HG03558 (cell line): Measurements from ENCODE around the gene RBBP7.
A peak's percentile ranks its signal among the peaks of the same experiment; 100 is the strongest.

ENCODE experiments used
- ATAC-seq: cut with Tn5 transposase; IDR thresholded peaks from one replicate; pipeline ENCODE4 v1.9.1; 2021; ENCODE audit warnings: moderate number of reproducible peaks; ENCODE audit not compliant: unreplicated experiment; ENCODE audit errors: extremely low read depth

RBBP7 gene

GRCh38 chrX:16870095-16870861 lies at the start of gene RBBP7:
RBBP7 (minus strand) TSS chrX:16870362; CDS start chrX:16870053, 309 bp downstream.
- peak; percentile 78 for ATAC-seq

DNA sequence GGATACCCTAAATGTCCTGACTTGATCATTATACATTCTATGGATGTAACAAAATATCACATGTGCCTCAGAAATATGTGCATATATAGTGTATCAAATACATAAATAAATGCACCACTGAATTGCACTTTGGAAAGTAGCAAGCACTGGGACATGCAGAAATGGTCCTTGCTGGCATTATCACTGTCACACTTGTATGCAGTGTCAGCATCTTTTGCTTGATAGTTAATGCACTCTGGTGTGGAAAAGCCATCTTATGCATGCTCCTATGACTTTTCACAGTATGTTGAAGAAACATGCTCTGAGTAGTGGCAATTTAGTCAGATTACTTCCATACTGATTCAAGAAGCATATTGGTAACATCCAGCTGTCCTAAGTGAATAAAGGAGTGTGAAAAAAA lies 48.8 kb upstream of the RBBP7 start:
- ATAC-seq: no peak

DNA sequence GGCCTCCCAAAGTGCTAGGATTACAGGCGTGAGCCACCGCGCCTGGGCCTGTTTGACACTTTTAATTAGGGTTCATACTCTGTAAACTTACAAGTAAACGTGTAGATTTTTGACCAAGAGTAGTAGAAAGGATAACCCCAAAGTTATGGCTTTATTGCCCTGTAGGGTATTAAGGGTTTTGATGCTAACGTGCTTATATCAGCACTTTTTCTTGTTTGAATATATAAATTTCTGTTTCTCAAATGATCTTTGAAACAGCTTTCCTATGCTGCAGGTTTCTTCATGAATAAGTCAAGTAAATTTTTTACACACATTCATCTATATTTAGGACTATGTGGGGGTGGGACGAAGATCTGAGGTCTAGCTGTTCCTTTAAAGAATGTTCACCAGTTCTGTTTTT lies 47.0 kb upstream of the RBBP7 start:
- ATAC-seq: no peak

- ATAC-seq: no peak
Measured at GRCh38 chrX:16916561-16916960, 46.4 kb upstream of the RBBP7 start.

DNA sequence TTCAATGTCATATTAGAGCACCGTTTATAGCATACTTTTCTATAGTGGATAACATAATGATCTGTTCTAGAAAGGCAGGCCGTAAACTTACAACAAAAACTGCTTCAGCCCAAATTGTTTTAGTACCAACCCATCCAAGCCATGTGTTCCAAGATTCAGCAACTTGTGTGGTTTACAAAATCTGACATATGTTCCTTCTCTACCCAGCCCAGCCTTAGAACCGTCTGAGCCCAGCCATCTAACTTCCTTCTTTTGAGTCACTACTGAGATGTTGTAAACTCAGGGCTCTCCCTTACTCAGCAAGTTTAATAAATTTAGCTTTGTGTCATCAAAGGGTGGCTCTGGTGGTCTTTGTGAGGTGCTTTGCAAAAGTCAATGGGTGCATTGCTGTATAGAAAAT lies 43.9 kb upstream of the RBBP7 start:
- ATAC-seq: no peak

GRCh38 chrX:16910376-16910775 lies 40.2 kb upstream of the RBBP7 start:
- no peak for ATAC-seq

DNA sequence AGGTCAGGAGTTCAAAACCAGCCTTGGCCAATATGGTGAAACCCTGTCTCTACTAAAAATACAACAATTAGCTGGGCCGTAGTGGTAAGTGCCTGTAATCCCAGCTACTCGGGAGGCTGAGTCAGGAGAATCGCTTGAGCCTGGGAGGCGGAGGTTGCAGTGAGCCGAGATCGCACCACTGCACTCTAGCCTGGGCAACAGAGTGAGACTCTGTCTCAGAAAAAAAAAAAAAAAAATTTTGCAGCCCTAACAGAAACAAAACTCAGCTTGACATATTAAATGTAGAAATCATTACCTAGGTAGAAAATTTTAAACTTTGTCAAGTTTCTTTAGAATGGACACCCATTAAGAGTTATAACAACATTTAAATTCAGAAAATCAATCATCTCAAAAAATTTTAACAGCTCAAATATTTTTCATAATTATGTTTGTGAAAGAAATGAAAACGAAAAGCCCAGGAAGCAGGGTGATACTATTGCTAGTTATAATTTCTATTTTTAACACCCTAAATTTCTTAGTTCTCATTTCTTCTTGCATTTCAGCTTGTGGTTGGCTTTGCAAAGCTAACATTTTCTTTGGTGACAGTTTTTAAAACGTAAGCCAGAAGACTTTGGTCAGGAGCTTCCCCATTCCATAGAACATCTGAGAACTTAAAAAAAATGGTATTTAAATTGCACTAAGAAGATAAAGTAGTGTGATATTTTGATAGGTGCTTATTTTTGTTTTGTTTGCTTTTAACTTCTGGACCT lies 33.3 kb upstream of the RBBP7 start:
- no peak for ATAC-seq

- ATAC-seq: no peak
Measured at GRCh38 chrX:16897445-16897844, 27.3 kb upstream of the RBBP7 start.

GRCh38 chrX:16892504-16893362 lies 22.6 kb upstream of the RBBP7 start:
- peak; percentile 68 for ATAC-seq

DNA sequence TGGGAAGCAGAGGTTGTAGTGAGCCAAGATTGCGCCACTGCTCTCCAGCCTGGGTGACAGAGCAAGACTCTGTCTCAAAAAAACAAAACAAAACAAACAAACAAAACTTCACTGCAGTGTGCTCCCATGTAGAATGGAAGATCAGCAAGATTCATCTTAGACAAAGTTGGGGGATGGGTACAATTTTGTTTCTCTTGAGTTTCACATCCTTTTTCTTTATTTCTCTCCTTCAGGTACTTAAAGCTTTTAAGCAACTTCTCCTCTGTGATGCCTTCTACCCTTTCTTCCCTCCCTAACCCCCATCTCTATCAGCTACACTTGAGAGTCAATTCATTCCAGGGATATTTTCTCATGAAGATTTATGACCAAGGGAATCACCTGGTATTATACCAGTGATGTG lies 15.5 kb upstream of the RBBP7 start:
- ATAC-seq: no peak

GRCh38 chrX:16883487-16883804 lies 13.3 kb upstream of the RBBP7 start:
- ATAC-seq: no peak

- ATAC-seq: no peak
Measured at GRCh38 chrX:16882702-16883486, 12.7 kb upstream of the RBBP7 start.

- ATAC-seq: no peak
Measured at GRCh38 chrX:16882169-16882568, 12.0 kb upstream of the RBBP7 start.

- no peak for ATAC-seq
Measured at GRCh38 chrX:16876696-16877095, 6.5 kb upstream of the RBBP7 start.

DNA sequence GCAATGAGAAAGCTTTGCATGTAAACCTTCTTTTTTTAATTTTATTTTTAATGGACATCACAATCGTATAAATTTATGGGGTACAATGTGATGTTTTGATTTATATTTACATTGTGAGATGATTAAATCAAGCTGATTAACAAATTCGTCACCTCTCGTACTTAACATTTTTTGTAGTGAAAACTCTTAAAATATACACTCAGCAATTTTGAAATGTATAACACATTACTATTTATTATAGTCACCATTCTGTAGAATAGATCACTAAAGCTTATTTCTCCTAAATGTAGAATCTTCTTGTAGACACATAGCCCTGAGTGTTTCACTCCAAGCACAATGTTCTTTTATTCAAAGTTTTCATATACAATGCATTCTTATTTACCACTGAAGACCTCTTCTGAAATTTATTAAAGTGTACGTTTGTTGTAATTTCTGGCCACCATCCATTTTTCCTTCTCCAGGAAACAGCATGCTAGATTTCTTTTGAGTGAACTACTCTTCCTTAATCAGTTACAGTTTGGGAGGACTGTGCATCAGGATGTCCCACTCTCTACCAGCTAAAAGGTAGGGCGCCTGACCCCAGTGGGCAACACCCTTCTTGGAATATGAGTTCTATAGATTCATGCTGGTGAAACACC lies 4.4 kb upstream of the RBBP7 start:
- ATAC-seq: no peak

- ATAC-seq: no peak
Measured at GRCh38 chrX:16873106-16873505, 2.9 kb upstream of the RBBP7 start.

DNA sequence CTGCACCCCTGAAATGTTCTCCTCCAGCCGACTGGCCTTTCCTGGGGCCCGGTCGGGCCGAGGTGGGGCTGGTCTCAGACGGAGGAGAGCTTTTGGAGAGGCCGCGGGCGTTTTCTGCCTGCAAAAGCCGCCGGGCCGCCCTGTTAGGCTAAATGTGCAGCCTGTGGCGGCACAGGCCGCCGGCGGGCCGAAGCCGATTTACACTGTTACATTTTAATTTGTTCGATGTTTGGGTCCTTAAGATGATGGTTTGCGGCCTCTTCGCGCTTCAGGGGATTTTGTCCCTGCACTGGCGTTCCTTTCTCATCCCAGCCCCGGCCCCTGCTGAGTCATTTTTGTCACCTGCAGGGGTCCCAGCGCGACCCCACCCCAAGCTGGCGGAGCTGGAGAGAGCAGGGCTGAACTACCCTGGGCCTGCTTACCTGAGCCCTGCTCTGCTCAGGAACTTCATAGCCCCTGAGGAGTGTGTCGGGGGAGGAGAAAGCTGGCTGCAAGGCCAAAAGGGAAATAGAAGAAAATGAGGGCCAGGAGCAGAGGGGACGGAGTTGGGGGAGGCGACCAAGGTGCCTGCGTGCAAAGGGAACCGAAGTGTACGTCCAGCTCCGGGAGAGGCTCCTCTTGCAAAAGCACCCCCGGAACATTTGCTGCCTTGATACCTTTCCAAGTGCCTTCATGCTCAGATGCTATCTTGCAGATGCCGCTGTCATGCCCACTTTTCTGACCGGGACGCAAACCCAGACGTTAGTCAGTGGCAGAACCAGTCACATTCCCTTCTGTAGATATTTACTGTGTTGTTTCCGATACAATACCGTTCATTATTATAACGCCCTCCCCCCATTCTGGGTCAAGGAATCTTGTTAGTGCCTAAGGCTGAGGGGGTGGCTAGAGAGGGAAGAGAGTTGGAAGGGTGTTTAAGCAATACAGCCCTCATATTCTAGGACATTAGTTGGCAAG lies 977 bp upstream of the RBBP7 start:
- ATAC-seq: no peak

DNA sequence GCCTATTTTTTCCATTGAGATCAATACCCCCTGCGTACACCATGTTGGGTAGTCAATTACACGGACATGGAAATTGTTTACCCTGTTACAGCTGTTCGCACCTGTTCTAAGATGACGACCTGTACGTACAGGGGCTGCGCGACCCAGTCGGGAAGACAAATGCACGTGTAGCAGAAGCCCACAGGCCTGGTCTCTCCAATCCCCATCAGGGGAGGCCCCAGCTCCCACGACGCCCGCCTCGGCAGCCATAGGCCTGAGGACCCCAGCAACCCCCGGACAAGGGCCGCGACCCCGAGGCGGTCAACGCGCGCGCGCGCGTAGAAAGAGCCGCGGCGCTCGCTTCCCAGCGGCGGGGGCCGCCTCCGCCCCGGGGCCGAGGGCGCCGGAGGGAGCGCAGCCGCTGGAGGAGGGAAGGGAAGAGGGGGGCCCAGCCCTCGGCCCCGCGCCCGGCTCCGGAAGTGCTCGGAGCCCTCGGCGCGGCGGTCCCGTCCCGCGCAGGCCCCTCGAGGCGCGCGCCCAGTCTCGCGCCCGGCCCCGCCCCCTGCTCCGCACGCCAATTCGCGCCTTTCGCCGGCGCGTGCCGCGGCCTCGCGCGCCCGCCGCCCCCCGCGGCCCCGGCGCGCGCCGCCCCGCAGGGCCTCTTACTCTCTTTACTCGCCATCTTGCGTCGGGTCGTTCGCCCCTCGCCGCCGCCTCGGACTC lies 618 bp downstream of the RBBP7 start:
- ATAC-seq: peak; percentile 15
